SK-N-MC (cell line): ENCODE results near the gene NGLY1.

ENCODE experiments used
- EZH2 ChIP-seq: fragments of 200-600 bp; sonication (generic); IDR thresholded peaks from one replicate; pipeline ENCODE4 v1.6.1; 2017; ENCODE audit warnings: antibody characterized with exemption
- FOXP2 ChIP-seq: optimal IDR thresholded peaks from 2 replicates; pipeline ENCODE3; 2011; ENCODE audit warnings: mild to moderate bottlenecking, moderate library complexity; ENCODE audit not compliant: insufficient read depth; ENCODE audit errors: extremely low read length, control extremely low read depth
- POLR2AphosphoS5 ChIP-seq: IDR thresholded peaks from 2 replicates; pipeline ENCODE4 v1.6.1; 2012; ENCODE audit warnings: mild to moderate bottlenecking, low read depth, low read length, borderline replicate concordance

GRCh38 chr3:25687742-25688141 is 95.5 kb downstream of the NGLY1 start:
- no peak for TF ChIP-seq POLR2AphosphoS5
- TF ChIP-seq EZH2: no peak
- TF ChIP-seq FOXP2: no peak
